Testis (tissue), 3 donors: Measurements from ENCODE around the gene SP140L. TPM values are rescaled to one million over a fixed set of nuclear protein-coding genes. Genes with fewer than 3 reads are reported as not detected.
"Not testable (repeated sequence)": the region's sequence is repeated elsewhere in the genome, so short reads cannot be mapped to it uniquely, and the experiment has no call there.

ENCODE experiments used
- DNase-seq: peaks from one replicate; pipeline ENCODE4 v3.0.0-alpha.2; 2019
- H3K27ac ChIP-seq, 2 donors: fragments of 200-600 bp; sonication (generic); one replicate each; pipeline ENCODE4 v1.5.1; 2019
- H3K27me3 ChIP-seq: fragments of 200-600 bp; sonication (generic); one replicate; pipeline ENCODE4 v1.5.1; 2019
- H3K36me3 ChIP-seq: fragments of 200-600 bp; sonication (generic); one replicate; pipeline ENCODE4 v1.5.1; 2017; ENCODE audit warnings: low read depth; ENCODE audit errors: missing control alignments
- H3K4me1 ChIP-seq: fragments of 200-600 bp; sonication (generic); one replicate; pipeline ENCODE4 v1.5.1; 2019
- H3K4me3 ChIP-seq, 2 donors: fragments of 200-600 bp; sonication (generic); one replicate each; pipeline ENCODE4 v1.5.1; 2017 to 2019
- H3K9me3 ChIP-seq: fragments of 200-600 bp; sonication (generic); one replicate; pipeline ENCODE4 v1.5.1; 2017
- CTCF ChIP-seq, 3 experiments: fragments of 450-650 bp in 2 of 3; fragments of 200-600 bp in 1 of 3; sonication (generic) in 1 of 3; IDR thresholded peaks; one replicate each; pipeline ENCODE4 v1.5.1; 2016 to 2019; ENCODE audit warnings: antibody characterized with exemption in 3 of 3, mild to moderate bottlenecking in 2 of 3, moderate library complexity in 1 of 3
- POLR2A ChIP-seq: fragments of 450-650 bp; IDR thresholded peaks from one replicate; pipeline ENCODE4 v1.6.1; 2017; ENCODE audit warnings: antibody characterized with exemption, mild to moderate bottlenecking, moderate library complexity
- WGBS, 2 donors: methylation state at CpG; one replicate each; pipeline ENCODE4 v1.1.5; 2018; 5-methylcytosine and 5-hydroxymethylcytosine counted together
- intact Hi-C: fragments of 100-400 bp; cut with DNase I; formaldehyde crosslinking; loops from one replicate; pipeline ENCODE4 v1.15.1; 2023; ENCODE audit warnings: low total_unique reads
- polyA plus RNA-seq: library from polyadenylated mRNA; stranded (reverse); fragments of 350-450 nt; fragmentation: Illumina TruSeq; extraction: RNeasy Lipid Tissue Mini Kit (QIAGEN cat#74804); gene quantifications from one replicate; pipeline ENCODE4 v1.2.3, GENCODE V29; 2014; ENCODE audit warnings: low read depth, low replicate concordance; ENCODE audit not compliant: insufficient read depth
- total RNA-seq, 2 donors: library from RNA; depleted of rRNA; stranded (reverse); fragments of >200 nt; gene quantifications; one replicate each; pipeline ENCODE4 v1.2.3, GENCODE V29; 2016

Gene SP140L
- total and polyA plus RNA-seq, 3 donors from 2014 or later: 7.2 to 21.9 (median 7.9) TPM

- no peaks in the 10 kb centered on the region for H3K27me3 ChIP-seq
- H3K27ac ChIP-seq: no peak overlapping the region
- TF ChIP-seq CTCF (IDR thresholded peaks at IDR 0.05): no peak
- no peak for TF ChIP-seq POLR2A
- H3K4me1 ChIP-seq: no peaks in the 10 kb centered on the region
- intact Hi-C loops: no loop called here
- no peak for DNase-seq
- H3K9me3 ChIP-seq: no peaks in the 10 kb centered on the region
- H3K36me3 ChIP-seq: no peaks in the 10 kb centered on the region
- H3K4me3 ChIP-seq: no peak overlapping the region
These were observed 102.5 kb downstream of the SP140L start for GRCh38 chr2:230429513-230429912.

GRCh38 chr2:230430957-230431910 lies 104.2 kb downstream of the SP140L start:
- 73% methylated on average over 1 of the region's 1 CpG; no CpG with 5 or more reads in 1 of the 2 donors for WGBS, 2 donors
- Histone ChIP-seq H3K9me3 (no peaks in the 10 kb centered on the region), H3K4me1 (no peaks in the 10 kb centered on the region), H3K4me3 (no peak overlapping the region), H3K36me3 (no peaks in the 10 kb centered on the region), H3K27me3 (no peaks in the 10 kb centered on the region), H3K27ac (no peak overlapping the region)
- intact Hi-C loops: no loop called here
- no peak for DNase-seq
- no peak for TF ChIP-seq CTCF (IDR thresholded peaks at IDR 0.05)
- TF ChIP-seq POLR2A: no peak

GRCh38 chr2:230434677-230435324 lies 107.8 kb downstream of the SP140L start:
- H3K9me3 ChIP-seq: no peaks in the 10 kb centered on the region
- no peaks in the 10 kb centered on the region for H3K36me3 ChIP-seq
- H3K27me3 ChIP-seq: no peaks in the 10 kb centered on the region
- no peak overlapping the region for H3K4me3 ChIP-seq
- DNase-seq: no peak
- no peaks in the 10 kb centered on the region for H3K4me1 ChIP-seq
- intact Hi-C loops: no loop called here
- TF ChIP-seq POLR2A (no peak), CTCF (IDR thresholded peaks at IDR 0.05) (no peak)
- H3K27ac ChIP-seq: no peak overlapping the region
- 78 to 81% methylated on average over 4 of the region's 4 CpGs for WGBS, 2 donors

GRCh38 chr2:230435431-230435830 lies 108.4 kb downstream of the SP140L start:
- Histone ChIP-seq H3K4me3 (no peak overlapping the region), H3K36me3 (no peaks in the 10 kb centered on the region), H3K27ac (no peak overlapping the region), H3K9me3 (no peaks in the 10 kb centered on the region), H3K4me1 (no peaks in the 10 kb centered on the region), H3K27me3 (no peaks in the 10 kb centered on the region)
- DNase-seq: no peak
- TF ChIP-seq POLR2A (no peak), CTCF (IDR thresholded peaks at IDR 0.05) (no peak)
- intact Hi-C loops: no loop called here
- WGBS, 2 donors: 93 to 94% methylated on average over 2 of the region's 2 CpGs

- H3K27me3 ChIP-seq, H3K9me3 ChIP-seq, H3K36me3 ChIP-seq, H3K27ac ChIP-seq, DNase-seq, H3K4me1 ChIP-seq, intact Hi-C loops, H3K4me3 ChIP-seq: not testable (repeated sequence)
These were observed 112.1 kb downstream of the SP140L start for GRCh38 chr2:230439121-230439520.
